ENCODE results near the gene GPR18. TPM values are rescaled to one million over a fixed set of nuclear protein-coding genes. Genes with fewer than 3 reads are reported as not detected.

Gene GPR18
- total RNA-seq, 1 donor from 2014 or later: not detected

- Mint-ChIP-seq H3K9me3 (ENCODE audit: low read depth) (no peaks in the 10 kb centered on the region), H3K27me3 (ENCODE audit: low read depth) (no peaks in the 10 kb centered on the region), H3K27ac (ENCODE audit: unreplicated experiment) (no peak overlapping the region), H3K4me3 (ENCODE audit: unreplicated experiment) (no peak overlapping the region), H3K4me1 (ENCODE audit: low read depth) (peaks cover 47% of the 10 kb centered on the region), H3K36me3 (ENCODE audit: low read depth) (peaks cover 4% of the 10 kb centered on the region)
- DNase-seq (ENCODE audit: low spot score): no peak
- TF ChIP-seq, protein P1, sequence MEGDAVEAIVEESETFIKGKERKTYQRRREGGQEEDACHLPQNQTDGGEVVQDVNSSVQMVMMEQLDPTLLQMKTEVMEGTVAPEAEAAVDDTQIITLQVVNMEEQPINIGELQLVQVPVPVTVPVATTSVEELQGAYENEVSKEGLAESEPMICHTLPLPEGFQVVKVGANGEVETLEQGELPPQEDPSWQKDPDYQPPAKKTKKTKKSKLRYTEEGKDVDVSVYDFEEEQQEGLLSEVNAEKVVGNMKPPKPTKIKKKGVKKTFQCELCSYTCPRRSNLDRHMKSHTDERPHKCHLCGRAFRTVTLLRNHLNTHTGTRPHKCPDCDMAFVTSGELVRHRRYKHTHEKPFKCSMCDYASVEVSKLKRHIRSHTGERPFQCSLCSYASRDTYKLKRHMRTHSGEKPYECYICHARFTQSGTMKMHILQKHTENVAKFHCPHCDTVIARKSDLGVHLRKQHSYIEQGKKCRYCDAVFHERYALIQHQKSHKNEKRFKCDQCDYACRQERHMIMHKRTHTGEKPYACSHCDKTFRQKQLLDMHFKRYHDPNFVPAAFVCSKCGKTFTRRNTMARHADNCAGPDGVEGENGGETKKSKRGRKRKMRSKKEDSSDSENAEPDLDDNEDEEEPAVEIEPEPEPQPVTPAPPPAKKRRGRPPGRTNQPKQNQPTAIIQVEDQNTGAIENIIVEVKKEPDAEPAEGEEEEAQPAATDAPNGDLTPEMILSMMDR (IDR thresholded peaks at IDR 0.05): no peak
Measured at GRCh38 chr13:99304541-99304940, 46.4 kb upstream of the GPR18 start.

- Mint-ChIP-seq H3K27ac (ENCODE audit: unreplicated experiment) (peak overlapping the region; percentile 9), H3K36me3 (ENCODE audit: low read depth) (peaks cover 4% of the 10 kb centered on the region), H3K27me3 (ENCODE audit: low read depth) (no peaks in the 10 kb centered on the region), H3K9me3 (ENCODE audit: low read depth) (no peaks in the 10 kb centered on the region), H3K4me3 (ENCODE audit: unreplicated experiment) (no peak overlapping the region), H3K4me1 (ENCODE audit: low read depth) (peaks cover 42% of the 10 kb centered on the region)
- DNase-seq (ENCODE audit: low spot score): no peak
- TF ChIP-seq, protein P1 (IDR thresholded peaks at IDR 0.05): no peak
Measured at GRCh38 chr13:99303863-99304521, 45.8 kb upstream of the GPR18 start.

DNA sequence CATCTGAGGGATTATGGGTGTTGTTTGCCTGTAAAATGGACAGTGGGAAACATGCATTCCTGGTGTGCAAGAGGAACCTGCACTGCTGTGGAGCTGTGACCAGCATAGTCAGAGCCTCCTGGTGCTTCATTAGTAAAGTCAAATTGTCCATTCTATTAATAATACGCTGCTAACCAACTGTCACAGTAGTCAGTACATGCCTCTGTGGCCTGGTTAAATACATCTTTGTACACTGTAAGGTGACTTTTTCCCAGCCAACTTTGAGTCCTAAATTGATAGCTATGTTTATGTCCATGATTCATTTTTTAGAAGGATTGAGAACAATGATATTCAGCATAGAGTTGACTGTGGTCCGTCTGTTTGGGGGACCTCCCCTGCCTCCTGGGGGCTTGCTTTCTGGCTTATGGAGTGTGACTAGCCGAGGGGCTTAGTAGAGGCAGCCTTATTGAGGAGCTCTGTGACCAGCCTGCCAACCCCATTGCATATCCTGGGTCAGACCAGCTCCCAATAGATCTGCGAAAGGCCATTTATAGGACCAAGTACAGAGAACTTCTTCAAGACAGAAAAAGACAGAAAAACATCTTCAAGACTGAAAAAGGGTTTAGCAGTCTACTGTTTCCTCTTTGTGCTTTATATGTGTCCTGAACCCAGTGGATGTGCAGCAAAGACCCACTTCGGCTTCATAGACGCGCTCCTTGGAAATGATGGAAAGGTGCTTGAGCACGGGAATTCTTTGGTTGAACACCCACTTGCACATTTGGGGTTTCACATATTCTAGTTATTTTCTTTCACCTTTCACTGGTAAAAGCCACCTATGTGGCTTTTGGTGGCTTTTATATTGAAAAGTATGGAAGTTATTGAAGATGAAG lies 44.7 kb upstream of the GPR18 start:
- Mint-ChIP-seq H3K36me3 (ENCODE audit: low read depth) (no peaks in the 10 kb centered on the region), H3K4me3 (ENCODE audit: unreplicated experiment) (no peak overlapping the region), H3K27me3 (ENCODE audit: low read depth) (no peaks in the 10 kb centered on the region), H3K4me1 (ENCODE audit: low read depth) (peaks cover 34% of the 10 kb centered on the region), H3K27ac (ENCODE audit: unreplicated experiment) (no peak overlapping the region), H3K9me3 (ENCODE audit: low read depth) (no peaks in the 10 kb centered on the region)
- TF ChIP-seq, protein P1 (IDR thresholded peaks at IDR 0.05): no peak
- DNase-seq (ENCODE audit: low spot score): no peak

DNA sequence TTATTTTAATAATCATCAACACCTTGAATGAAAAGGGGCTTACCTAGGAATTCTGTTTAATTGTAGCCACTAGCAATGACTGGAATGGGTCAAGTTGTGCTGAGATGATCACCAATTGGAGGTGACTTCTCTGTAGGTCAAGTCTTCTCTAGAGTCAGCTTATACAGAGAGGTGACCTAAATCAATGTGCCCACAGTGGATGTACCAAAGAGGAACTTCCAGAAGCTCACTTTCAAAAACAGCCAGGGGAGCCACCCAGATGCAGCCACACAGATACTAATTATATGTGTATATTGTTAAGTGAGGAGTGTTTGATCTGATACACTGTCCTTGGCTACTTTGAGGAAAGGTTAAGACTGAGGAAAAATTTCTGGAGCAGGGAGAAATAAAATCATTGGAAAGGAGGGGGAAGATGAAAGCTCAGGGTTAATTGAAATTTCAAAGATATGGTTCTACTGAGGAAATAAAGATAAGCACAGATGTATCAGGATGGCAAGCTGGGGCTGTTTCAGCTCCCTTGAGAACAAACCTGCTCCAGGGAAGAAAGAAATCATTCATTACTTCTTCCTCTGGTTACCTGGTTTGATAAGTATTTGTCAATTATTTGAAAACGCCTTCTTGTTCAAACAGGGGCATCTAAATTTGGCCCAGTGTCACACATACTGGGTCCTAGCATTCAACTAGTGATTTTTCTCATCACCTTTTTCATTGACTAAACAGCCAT lies 43.9 kb upstream of the GPR18 start:
- H3K27ac Mint-ChIP-seq (ENCODE audit: unreplicated experiment): no peak overlapping the region
- no peaks in the 10 kb centered on the region for H3K9me3 Mint-ChIP-seq (ENCODE audit: low read depth)
- H3K4me1 Mint-ChIP-seq (ENCODE audit: low read depth): peaks cover 34% of the 10 kb centered on the region
- no peak overlapping the region for H3K4me3 Mint-ChIP-seq (ENCODE audit: unreplicated experiment)
- TF ChIP-seq, protein P1 (IDR thresholded peaks at IDR 0.05): no peak
- H3K36me3 Mint-ChIP-seq (ENCODE audit: low read depth): no peaks in the 10 kb centered on the region
- H3K27me3 Mint-ChIP-seq (ENCODE audit: low read depth): no peaks in the 10 kb centered on the region
- no peak for DNase-seq (ENCODE audit: low spot score)
